GM18909 (cell line): ENCODE data around the gene FSCN2.
"Not testable (repeated sequence)": the region's sequence is repeated elsewhere in the genome, so short reads cannot be mapped to it uniquely, and the experiment has no call there.

Experiments
- ATAC-seq: cut with Tn5 transposase; IDR thresholded peaks from one replicate; pipeline ENCODE4 v1.9.1; 2021; ENCODE audit warnings: mild to moderate bottlenecking; ENCODE audit not compliant: unreplicated experiment, poor library complexity

FSCN2 gene

GRCh38 chr17:81524039-81524864 lies 3.9 kb upstream of the FSCN2 start:
- ATAC-seq = no peak

- ATAC-seq = no peak
These were observed 3.4 kb upstream of the FSCN2 start for GRCh38 chr17:81524865-81525159.

- ATAC-seq = no peak
These were observed 1.3 kb upstream of the FSCN2 start for GRCh38 chr17:81526662-81527571.

- ATAC-seq = no peak
These were observed 140 bp downstream of the FSCN2 start for GRCh38 chr17:81528384-81528650.

GRCh38 chr17:81528651-81529436 lies 667 bp downstream of the FSCN2 start:
- ATAC-seq = no peak

- ATAC-seq = no peak
These were observed 1.2 kb downstream of the FSCN2 start for GRCh38 chr17:81529437-81529803.

GRCh38 chr17:81531013-81531412 lies 2.8 kb downstream of the FSCN2 start:
- not testable (repeated sequence) for ATAC-seq

GRCh38 chr17:81531998-81532404 lies 3.8 kb downstream of the FSCN2 start:
- ATAC-seq = not testable (repeated sequence)

GRCh38 chr17:81532490-81533287 lies 4.5 kb downstream of the FSCN2 start:
- no peak for ATAC-seq

GRCh38 chr17:81533339-81534141 lies 5.4 kb downstream of the FSCN2 start:
- ATAC-seq = no peak

GRCh38 chr17:81534157-81535006 lies 6.2 kb downstream of the FSCN2 start:
- no peak for ATAC-seq

GRCh38 chr17:81535007-81535328 lies 6.8 kb downstream of the FSCN2 start:
- no peak for ATAC-seq

GRCh38 chr17:81535480-81536298 lies 7.5 kb downstream of the FSCN2 start:
- no peak for ATAC-seq

- no peak for ATAC-seq
These were observed 8.4 kb downstream of the FSCN2 start for GRCh38 chr17:81536299-81537290.

GRCh38 chr17:81537343-81537855 lies 9.2 kb downstream of the FSCN2 start:
- no peak for ATAC-seq

- ATAC-seq = no peak
These were observed 9.8 kb downstream of the FSCN2 start for GRCh38 chr17:81537856-81538555.
